ENCODE measurements around the gene RBM18. TPM values are rescaled to one million over a fixed set of nuclear protein-coding genes. Genes with fewer than 3 reads are reported as not detected.

The RBM18 gene
- total RNA-seq, 2 donors from 2014 or later: 15.7 to 18.1 TPM

- intact Hi-C loops (cut with DNase I, micrococcal nuclease): no loop called here
- no peak for DNase-seq
- no peak for ATAC-seq
Measured at GRCh38 chr9:122226758-122227574, 37.7 kb downstream of the RBM18 start.

GRCh38 chr9:122226142-122226757, 38.4 kb downstream of the RBM18 start:
- ATAC-seq: no peak
- DNase-seq: no peak
- intact Hi-C loops (cut with DNase I, micrococcal nuclease): no loop called here

GRCh38 chr9:122225312-122226141, 39.1 kb downstream of the RBM18 start:
- ATAC-seq: no peak
- intact Hi-C loops (cut with DNase I, micrococcal nuclease): no loop called here
- DNase-seq: no peak

GRCh38 chr9:122223435-122223834, 41.2 kb downstream of the RBM18 start:
- no peak for ATAC-seq
- DNase-seq: no peak
- intact Hi-C loops (cut with DNase I, micrococcal nuclease): no loop called here

GRCh38 chr9:122222791-122223190, 41.8 kb downstream of the RBM18 start:
- intact Hi-C loops (cut with DNase I, micrococcal nuclease): no loop called here
- no peak for DNase-seq
- ATAC-seq: no peak

GRCh38 chr9:122221183-122221811, 43.3 kb downstream of the RBM18 start:
- ATAC-seq (no peak), DNase-seq (no peak)
- intact Hi-C loops (cut with DNase I, micrococcal nuclease): no loop called here

GRCh38 chr9:122220673-122221182, 43.9 kb downstream of the RBM18 start:
- intact Hi-C loops (cut with DNase I, micrococcal nuclease): no loop called here
- DNase-seq (no peak), ATAC-seq (no peak)

- DNase-seq: no peak
- intact Hi-C loops (cut with DNase I, micrococcal nuclease): no loop called here
- ATAC-seq: peak; percentile 21
Measured at GRCh38 chr9:122219856-122220672, 44.6 kb downstream of the RBM18 start.

- intact Hi-C loops (cut with DNase I, micrococcal nuclease): no loop called here
- no peak for DNase-seq
- peak; percentile 17 for ATAC-seq
Measured at GRCh38 chr9:122218935-122219855, 45.4 kb downstream of the RBM18 start.

- DNase-seq: no peak
- no peak for ATAC-seq
- intact Hi-C loops (cut with DNase I, micrococcal nuclease): no loop called here
Measured at GRCh38 chr9:122218071-122218934, 46.3 kb downstream of the RBM18 start.

- DNase-seq (no peak), ATAC-seq (no peak)
- intact Hi-C loops (cut with DNase I, micrococcal nuclease): no loop called here
Measured at GRCh38 chr9:122217640-122218039, 47.0 kb downstream of the RBM18 start.

- intact Hi-C loops (cut with DNase I, micrococcal nuclease): no loop called here
- DNase-seq (no peak), ATAC-seq (no peak)
Measured at GRCh38 chr9:122216798-122217418, 47.7 kb downstream of the RBM18 start.

GRCh38 chr9:122216138-122216797, 48.4 kb downstream of the RBM18 start:
- intact Hi-C loops (cut with DNase I, micrococcal nuclease): no loop called here
- DNase-seq: no peak
- ATAC-seq: no peak

GRCh38 chr9:122215663-122216062, 49.0 kb downstream of the RBM18 start:
- DNase-seq (no peak), ATAC-seq (no peak)
- intact Hi-C loops (cut with DNase I, micrococcal nuclease): no loop called here

GRCh38 chr9:122214507-122214906, 50.1 kb downstream of the RBM18 start:
- ATAC-seq: no peak

More at GRCh38 chr9:122214507-122214906, 50.1 kb downstream of the RBM18 start:
- no peak for DNase-seq
- intact Hi-C loops (cut with DNase I, micrococcal nuclease): no loop called here

Data from left colon (tissue), 2 donors.